A549 treated with AZD2906 at 1 μM for 4 hours (cell line): ENCODE measurements around the gene SULT1C3. TPM values are rescaled to one million over a fixed set of nuclear protein-coding genes. Genes with fewer than 3 reads are reported as not detected.

Experiments
- total RNA-seq: library from RNA; stranded (reverse); fragments of 200-300 nt; extraction: Qiagen RNA extraction; gene quantifications from 5 replicates; pipeline ENCODE4 v1.2.3, GENCODE V29; 2022

Gene SULT1C3
- not detected in 5 replicates for total RNA-seq

GRCh38 chr2:108239786-108240185, at the start of gene SULT1C3:
Gene SULT1C3 (plus strand): TSS chr2:108239968. CDS start chr2:108247195, 7,227 bp downstream.

GRCh38 chr2:108288534-108289106, 48.9 kb downstream of the SULT1C3 start, which contains the start of gene SULT1C2:
Gene SULT1C2 (plus strand): TSS chr2:108288895. CDS start chr2:108293668, 4,773 bp downstream.

Other genes with a start within 250 kb of the SULT1C3 start
- gene SULT1C2, start 48.9 kb downstream of the SULT1C3 start, total RNA-seq: 0.35 to 0.72 TPM (median 0.41 TPM) in 5 replicates
- not detected in 5 replicates for gene SULT1C4, start 138.0 kb downstream of the SULT1C3 start, total RNA-seq
- 9.5 to 17.5 TPM (median 13.7 TPM) in 5 replicates for gene GCC2, start 209.2 kb downstream of the SULT1C3 start, total RNA-seq